Mesenchymal stem cell (in vitro differentiated cells and primary cell): ENCODE measurements around the gene JAKMIP1.

Experiments used
- DNase-seq: peaks from one replicate; pipeline ENCODE4 v3.0.0-alpha.2; 2013
- H2AFZ ChIP-seq: one replicate; pipeline ENCODE4 v1.6.1; 2013; ENCODE audit warnings: low read depth, mild to moderate bottlenecking, control low read depth, inconsistent platforms, low read length, moderate library complexity
- H2AK5ac ChIP-seq: 2 replicates; pipeline ENCODE4 v1.6.1; 2013; ENCODE audit warnings: low read length, moderate library complexity, mild to moderate bottlenecking, inconsistent platforms; ENCODE audit not compliant: severe bottlenecking
- H2BK120ac ChIP-seq: one replicate; pipeline ENCODE4 v1.6.1; 2013; ENCODE audit warnings: low read depth, mild to moderate bottlenecking, inconsistent platforms, low read length, moderate library complexity
- H2BK12ac ChIP-seq, 2 experiments: one replicate each; pipeline ENCODE4 v1.6.1; 2013; ENCODE audit warnings: inconsistent platforms in 2 of 2, low read length in 2 of 2, mild to moderate bottlenecking in 2 of 2, moderate library complexity in 2 of 2, control low read depth in 1 of 2
- H2BK15ac ChIP-seq: one replicate; pipeline ENCODE4 v1.6.1; 2013; ENCODE audit warnings: mild to moderate bottlenecking, low read depth, inconsistent platforms; ENCODE audit not compliant: poor library complexity, severe bottlenecking
- H2BK5ac ChIP-seq: 2 replicates; pipeline ENCODE4 v1.6.1; 2013; ENCODE audit warnings: low read depth, mild to moderate bottlenecking, low read length, control low read depth, inconsistent platforms; ENCODE audit not compliant: poor library complexity, severe bottlenecking
- H3K14ac ChIP-seq, 2 experiments: one replicate each; pipeline ENCODE4 v1.6.1; 2013; ENCODE audit warnings: inconsistent platforms in 2 of 2, low read length in 2 of 2, control low read depth in 1 of 2, mild to moderate bottlenecking in 1 of 2, moderate library complexity in 1 of 2
- H3K18ac ChIP-seq, 2 experiments: one replicate each; pipeline ENCODE4 v1.6.1; 2013; ENCODE audit warnings: inconsistent platforms in 2 of 2, low read length in 2 of 2, control low read depth in 1 of 2, low read depth in 1 of 2, mild to moderate bottlenecking in 1 of 2
- H3K23ac ChIP-seq, 2 experiments: one replicate each; pipeline ENCODE4 v1.6.1; 2013; ENCODE audit warnings: inconsistent platforms in 2 of 2, low read length in 2 of 2, mild to moderate bottlenecking in 2 of 2, moderate library complexity in 2 of 2, control low read depth in 1 of 2
- H3K27ac ChIP-seq: 2 replicates; pipeline ENCODE4 v1.5.1; 2013; ENCODE audit warnings: mild to moderate bottlenecking, moderate library complexity, low read length, control low read depth, inconsistent platforms; ENCODE audit not compliant: poor library complexity, severe bottlenecking
- H3K27me3 ChIP-seq, 2 experiments: 2 replicates each; pipeline versions ENCODE4 v1.6.1 to v1.7.0; 2013; ENCODE audit warnings: low read length in 2 of 2, mild to moderate bottlenecking in 2 of 2, moderate library complexity in 2 of 2, control low read depth in 1 of 2, inconsistent platforms in 1 of 2; ENCODE audit not compliant: control insufficient read depth in 1 of 2, insufficient read depth in 1 of 2
- H3K36me3 ChIP-seq, 2 experiments: 2 replicates each; pipeline versions ENCODE4 v1.6.1 to v1.7.0; 2013; ENCODE audit warnings: low read length in 2 of 2, control low read depth in 1 of 2, inconsistent platforms in 1 of 2, low read depth in 1 of 2, mild to moderate bottlenecking in 1 of 2; ENCODE audit not compliant: insufficient read depth in 2 of 2, control insufficient read depth in 1 of 2
- H3K4ac ChIP-seq, 2 experiments: one replicate each; pipeline ENCODE4 v1.6.1; 2013; ENCODE audit warnings: inconsistent platforms in 2 of 2, low read length in 2 of 2, mild to moderate bottlenecking in 2 of 2, moderate library complexity in 2 of 2, control low read depth in 1 of 2, low read depth in 1 of 2
- H3K4me1 ChIP-seq: 2 replicates; pipeline ENCODE4 v1.6.1; 2013; ENCODE audit warnings: low read depth, low read length, control low read depth; ENCODE audit not compliant: control insufficient read depth, insufficient read depth
- H3K4me2 ChIP-seq: 2 replicates; pipeline ENCODE4 v1.6.1; 2013; ENCODE audit warnings: low read length, mild to moderate bottlenecking, inconsistent platforms; ENCODE audit not compliant: poor library complexity, severe bottlenecking
- H3K4me3 ChIP-seq, 2 experiments: 2 replicates each; pipeline versions ENCODE4 v1.5.1 to v1.7.0; 2013; ENCODE audit warnings: low read length in 2 of 2, mild to moderate bottlenecking in 2 of 2, control low read depth in 1 of 2, low read depth in 1 of 2; ENCODE audit not compliant: insufficient read depth in 1 of 2
- H3K79me1 ChIP-seq: replicated peaks from 2 replicates; pipeline ENCODE4 v1.6.1; 2013; ENCODE audit warnings: mild to moderate bottlenecking, control low read depth, low read length, inconsistent platforms; ENCODE audit not compliant: poor library complexity, severe bottlenecking
- H3K9ac ChIP-seq: 2 replicates; pipeline ENCODE4 v1.7.0; 2013; ENCODE audit warnings: mild to moderate bottlenecking, low read length, moderate library complexity
- H3K9me3 ChIP-seq: 2 replicates; pipeline ENCODE4 v1.7.0; 2013; ENCODE audit warnings: mild to moderate bottlenecking, low read length; ENCODE audit not compliant: control insufficient read depth
- H4K8ac ChIP-seq: one replicate; pipeline ENCODE4 v1.6.1; 2013; ENCODE audit warnings: inconsistent platforms, mild to moderate bottlenecking, low read length, moderate library complexity
- H4K91ac ChIP-seq: one replicate; pipeline ENCODE4 v1.6.1; 2013; ENCODE audit warnings: mild to moderate bottlenecking, low read length, inconsistent platforms
- WGBS: methylation state at CpG from one replicate; pipeline ENCODE4 v1.1.7; 2013; ENCODE audit warnings: mixed read lengths; 5-methylcytosine and 5-hydroxymethylcytosine counted together

JAKMIP1 gene

DNA sequence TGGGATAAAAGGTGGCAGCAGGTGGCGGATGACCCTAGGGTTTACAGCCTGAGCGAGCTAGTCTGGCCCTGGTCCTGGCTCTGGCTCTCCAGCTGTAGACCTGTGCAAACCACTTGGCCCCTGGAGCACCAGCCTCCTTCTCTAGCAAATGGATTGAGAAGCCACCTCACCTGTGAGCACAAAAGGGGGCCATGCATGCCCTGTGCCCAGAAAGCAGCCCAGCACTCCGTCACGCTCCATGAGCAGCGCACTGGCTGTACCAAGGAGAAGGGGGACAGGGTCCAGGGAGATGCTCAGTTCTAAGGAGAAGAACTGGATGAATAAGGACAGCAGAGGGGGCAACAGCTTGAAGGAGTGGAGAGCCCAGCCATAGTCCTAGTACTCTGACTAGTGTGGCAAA is 135.2 kb downstream of the JAKMIP1 start:
- H3K4me3 ChIP-seq = no peak overlapping the region
- H3K79me1 ChIP-seq = no peaks in the 10 kb centered on the region
- no peak overlapping the region for H2BK120ac ChIP-seq
- no peak overlapping the region for H2BK15ac ChIP-seq
- H3K9me3 ChIP-seq = peaks cover 7% of the 10 kb centered on the region
- no peak overlapping the region for H2BK12ac ChIP-seq
- H2AFZ ChIP-seq = no peak overlapping the region
- no peak overlapping the region for H3K23ac ChIP-seq
- no peak overlapping the region for H3K27ac ChIP-seq
- H3K4me1 ChIP-seq = no peaks in the 10 kb centered on the region
- H3K18ac ChIP-seq = no peak overlapping the region
- H3K4ac ChIP-seq = no peak overlapping the region
- 86% methylated on average over 5 of the region's 5 CpGs for WGBS
- H4K91ac ChIP-seq = no peak overlapping the region
- no peak overlapping the region for H2AK5ac ChIP-seq
- H3K9ac ChIP-seq = no peak overlapping the region
- no peak overlapping the region for H4K8ac ChIP-seq
- H3K27me3 ChIP-seq = peaks cover 0 to 9% of the 10 kb centered on the region in 2 experiments
- no peaks in the 10 kb centered on the region for H3K36me3 ChIP-seq
- DNase-seq = no peak
- H3K4me2 ChIP-seq = no peak overlapping the region
- H2BK5ac ChIP-seq = no peak overlapping the region
- H3K14ac ChIP-seq = no peak overlapping the region

DNA sequence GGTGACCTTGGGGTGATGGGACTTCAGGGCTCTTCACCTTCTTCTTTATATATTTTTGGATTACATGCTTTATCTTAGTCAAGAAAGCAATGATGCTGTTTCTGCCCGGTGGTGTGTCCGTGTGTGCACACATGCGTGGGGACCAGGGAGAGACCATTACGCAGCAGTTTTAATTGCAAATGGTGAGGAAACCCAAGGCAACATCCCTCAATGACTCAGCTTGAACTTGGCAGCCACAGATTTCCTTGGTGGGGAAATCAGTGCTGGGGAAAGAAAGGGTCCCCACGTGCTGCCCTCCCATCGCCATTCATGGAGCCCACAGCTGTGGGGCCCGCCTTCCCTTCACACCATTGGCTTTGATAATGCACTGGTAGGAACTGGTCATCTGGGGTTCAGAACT is 136.0 kb downstream of the JAKMIP1 start:
- H2BK15ac ChIP-seq = no peak overlapping the region
- H4K91ac ChIP-seq = no peak overlapping the region
- H3K36me3 ChIP-seq = no peaks in the 10 kb centered on the region
- no peak overlapping the region for H3K9ac ChIP-seq
- WGBS = 92% methylated on average over 7 of the region's 7 CpGs
- no peak overlapping the region for H2BK120ac ChIP-seq
- H2BK5ac ChIP-seq = no peak overlapping the region
- no peak overlapping the region for H4K8ac ChIP-seq
- H3K4me3 ChIP-seq = no peak overlapping the region
- H3K9me3 ChIP-seq = peaks cover 14% of the 10 kb centered on the region
- H3K4ac ChIP-seq = no peak overlapping the region
- H3K27ac ChIP-seq = no peak overlapping the region
- H2AFZ ChIP-seq = no peak overlapping the region
- no peak overlapping the region for H3K14ac ChIP-seq
- H2BK12ac ChIP-seq = no peak overlapping the region
- no peak overlapping the region for H2AK5ac ChIP-seq
- H3K4me1 ChIP-seq = no peaks in the 10 kb centered on the region
- peaks cover 0 to 5% of the 10 kb centered on the region in 2 experiments for H3K27me3 ChIP-seq
- H3K4me2 ChIP-seq = no peak overlapping the region
- no peak overlapping the region for H3K23ac ChIP-seq
- H3K18ac ChIP-seq = no peak overlapping the region
- H3K79me1 ChIP-seq = no peaks in the 10 kb centered on the region
- no peak for DNase-seq

DNA sequence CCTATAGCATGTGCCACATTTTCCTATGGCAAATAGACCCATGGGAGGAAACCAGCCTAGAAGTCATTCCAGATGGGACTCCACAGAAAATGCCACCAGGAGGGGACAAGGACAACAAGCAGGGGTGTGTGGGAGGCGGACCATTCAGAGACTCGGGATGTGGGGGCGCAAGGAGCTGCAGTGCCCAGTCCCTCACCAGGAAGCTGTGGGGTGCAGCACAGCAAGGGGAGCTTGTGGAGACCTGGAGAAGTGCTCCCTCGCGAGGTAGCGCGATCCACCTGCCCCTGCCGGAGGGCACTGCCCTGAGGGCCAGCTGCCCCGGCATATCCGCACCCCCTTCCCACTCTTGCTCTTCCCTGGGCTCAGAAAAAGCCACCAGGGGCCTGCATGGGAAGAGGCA is 136.7 kb downstream of the JAKMIP1 start:
- H2BK120ac ChIP-seq = no peak overlapping the region
- H2AK5ac ChIP-seq = no peak overlapping the region
- no peak overlapping the region for H2BK12ac ChIP-seq
- no peaks in the 10 kb centered on the region for H3K4me1 ChIP-seq
- H3K79me1 ChIP-seq = no peaks in the 10 kb centered on the region
- H3K9ac ChIP-seq = no peak overlapping the region
- no peak overlapping the region for H3K4me2 ChIP-seq
- H3K23ac ChIP-seq = no peak overlapping the region
- H3K4me3 ChIP-seq = no peak overlapping the region
- no peak overlapping the region for H3K14ac ChIP-seq
- no peak overlapping the region for H2BK15ac ChIP-seq
- H3K18ac ChIP-seq = no peak overlapping the region
- H4K8ac ChIP-seq = no peak overlapping the region
- H2AFZ ChIP-seq = no peak overlapping the region
- H3K27me3 ChIP-seq = peaks cover 0 to 5% of the 10 kb centered on the region in 2 experiments
- H3K4ac ChIP-seq = no peak overlapping the region
- no peak for DNase-seq
- 96% methylated on average over 7 of the region's 10 CpGs for WGBS
- H3K9me3 ChIP-seq = peaks cover 21% of the 10 kb centered on the region
- no peak overlapping the region for H3K27ac ChIP-seq
- H2BK5ac ChIP-seq = no peak overlapping the region
- no peaks in the 10 kb centered on the region for H3K36me3 ChIP-seq
- H4K91ac ChIP-seq = peak overlapping the region; percentile 15

DNA sequence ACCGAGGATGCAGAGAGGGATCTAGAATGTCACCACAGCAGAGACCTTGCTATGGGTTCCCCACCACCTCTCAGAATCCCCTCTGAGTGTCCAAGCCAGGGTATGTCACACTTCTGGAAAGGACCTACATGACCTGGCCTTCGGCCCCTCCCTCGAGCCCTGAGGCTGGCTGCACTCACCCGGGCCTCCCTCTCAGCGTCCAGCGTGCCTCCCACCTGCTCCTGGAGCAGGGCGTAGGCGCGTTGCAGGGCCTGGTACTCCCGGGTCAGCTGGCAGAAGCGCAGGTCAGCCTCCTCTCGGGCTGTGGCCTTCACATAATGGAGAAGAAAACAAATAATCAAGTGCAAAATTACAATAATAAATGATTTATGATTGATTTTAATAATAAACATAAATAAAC is 138.2 kb downstream of the JAKMIP1 start:
- Histone ChIP-seq H3K9ac (no peak overlapping the region), H3K4me3 (no peak overlapping the region), H3K23ac (no peak overlapping the region), H2BK120ac (no peak overlapping the region), H2AK5ac (no peak overlapping the region), H2BK12ac (no peak overlapping the region), H2BK5ac (no peak overlapping the region), H2AFZ (no peak overlapping the region), H4K8ac (no peak overlapping the region), H3K27ac (no peak overlapping the region), H3K36me3 (no peaks in the 10 kb centered on the region), H3K4me2 (no peak overlapping the region), H3K9me3 (peaks cover 37% of the 10 kb centered on the region), H3K79me1 (no peaks in the 10 kb centered on the region), H3K27me3 (no peaks in the 10 kb centered on the region), H3K4me1 (no peaks in the 10 kb centered on the region), H2BK15ac (no peak overlapping the region), H3K14ac (no peak overlapping the region), H4K91ac (no peak overlapping the region), H3K4ac (no peak overlapping the region), H3K18ac (no peak overlapping the region)
- WGBS = 81% methylated on average over 7 of the region's 12 CpGs
- no peak for DNase-seq
